ENCODE measurements around the gene KCNT2. TPM values are rescaled to one million over a fixed set of nuclear protein-coding genes. Genes with fewer than 3 reads are reported as not detected.

The KCNT2 gene
- total and polyA plus RNA-seq, 10 donors, result 0.04 to 1.2 (median 0.99) TPM

DNA sequence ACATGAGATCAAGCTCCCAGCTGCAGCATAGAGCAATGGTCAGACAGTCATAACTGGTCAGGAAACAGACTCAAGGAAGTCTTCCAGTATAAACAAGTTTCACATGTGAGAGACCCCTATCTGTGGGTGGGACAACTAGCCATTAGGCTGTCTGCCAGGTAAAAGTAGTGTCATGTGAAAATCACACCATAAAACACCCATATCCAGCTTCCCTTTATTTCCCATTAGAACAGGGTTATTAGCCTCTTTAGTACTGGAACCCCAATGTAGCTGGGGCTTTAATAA is 426.7 kb downstream of the KCNT2 start:
- no peak overlapping the region for H3K27ac ChIP-seq
- no peak for TF ChIP-seq POLR2AphosphoS5 (IDR thresholded peaks at IDR 0.05)
- no peak for TF ChIP-seq POLR2A (IDR thresholded peaks at IDR 0.05)
- TF ChIP-seq CTCF (IDR thresholded peaks at IDR 0.05 in 8 of 11, conservative IDR thresholded peaks at IDR 0.05 in 3 of 11), result no peak
- no peaks in the 10 kb centered on the region for H3K36me3 ChIP-seq
- no peak overlapping the region for H3K4me3 ChIP-seq
- no peaks in the 10 kb centered on the region for H3K9me3 ChIP-seq
- H3K27me3 ChIP-seq (replicated peaks in 1 of 7), result no peaks in the 10 kb centered on the region
- no peaks in the 10 kb centered on the region for H3K4me1 ChIP-seq
- intact Hi-C loops (cut with DNase I; ENCODE audit: low total_unique reads), result no loop called here
- DNase-seq, result no peak

DNA sequence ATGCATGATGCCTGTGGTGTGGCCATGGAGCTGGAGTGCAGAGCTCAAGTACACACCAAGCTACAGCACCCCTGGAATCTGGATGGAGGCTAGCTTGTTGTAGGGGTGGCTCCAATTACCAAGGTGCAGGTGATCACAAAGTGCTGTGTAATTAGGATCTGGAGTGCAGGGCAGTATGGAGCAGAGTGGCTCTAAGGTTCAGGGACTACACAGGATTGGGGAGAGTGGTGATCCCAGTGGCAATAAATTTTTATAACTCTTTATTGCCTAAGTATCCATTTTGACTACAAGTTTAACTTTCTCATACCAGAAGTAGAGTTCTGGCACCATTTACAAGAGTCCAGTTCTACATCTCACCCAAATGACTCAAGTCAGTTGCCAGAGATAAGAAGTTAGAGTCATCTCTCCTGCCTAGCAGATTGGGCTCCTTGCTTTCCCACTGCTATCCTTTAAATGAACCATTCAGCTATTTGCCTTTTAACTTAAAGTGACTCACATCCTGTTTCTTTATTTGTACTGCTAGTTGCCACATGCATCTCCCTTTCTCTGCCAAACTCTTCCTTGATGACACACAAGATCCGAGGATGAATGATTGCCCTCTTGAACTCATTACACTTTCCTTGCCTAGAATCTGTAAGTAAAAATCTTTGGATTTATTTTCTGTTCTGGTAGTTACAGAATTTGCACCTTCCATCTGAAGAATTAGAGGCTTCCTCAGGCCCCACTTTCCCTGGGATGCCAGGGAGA is 427.2 kb downstream of the KCNT2 start:
- no peak for DNase-seq
- no peaks in the 10 kb centered on the region for H3K4me1 ChIP-seq
- no peak overlapping the region for H3K4me3 ChIP-seq
- no peaks in the 10 kb centered on the region for H3K36me3 ChIP-seq
- TF ChIP-seq POLR2A (IDR thresholded peaks at IDR 0.05) (no peak), CTCF (IDR thresholded peaks at IDR 0.05 in 8 of 11, conservative IDR thresholded peaks at IDR 0.05 in 3 of 11) (no peak), POLR2AphosphoS5 (IDR thresholded peaks at IDR 0.05) (no peak)
- intact Hi-C loops (cut with DNase I; ENCODE audit: low total_unique reads), result no loop called here
- WGBS, 5 donors, result 29 to 37% (median 33%) methylated on average over 1 of the region's 1 CpG
- no peaks in the 10 kb centered on the region for H3K9me3 ChIP-seq
- no peaks in the 10 kb centered on the region for H3K27me3 ChIP-seq (replicated peaks in 1 of 7)
- no peak overlapping the region for H3K27ac ChIP-seq

GRCh38 chr1:196178083-196178635 is 430.1 kb downstream of the KCNT2 start:
- Histone ChIP-seq H3K36me3 (no peaks in the 10 kb centered on the region), H3K9me3 (no peaks in the 10 kb centered on the region), H3K4me1 (no peaks in the 10 kb centered on the region), H3K27me3 (replicated peaks in 1 of 7) (no peaks in the 10 kb centered on the region), H3K27ac (no peak overlapping the region), H3K4me3 (no peak overlapping the region)
- intact Hi-C loops (cut with DNase I; ENCODE audit: low total_unique reads), result no loop called here
- 76 to 90% (median 87%) methylated on average over 3 of the region's 3 CpGs for WGBS, 5 donors
- DNase-seq, result no peak
- TF ChIP-seq CTCF (IDR thresholded peaks at IDR 0.05 in 8 of 11, conservative IDR thresholded peaks at IDR 0.05 in 3 of 11), result no peak
- TF ChIP-seq POLR2A (IDR thresholded peaks at IDR 0.05), result no peak
- TF ChIP-seq POLR2AphosphoS5 (IDR thresholded peaks at IDR 0.05), result no peak

Small RNA genes within 50 kb of the gene (microRNA-seq; reads per million reads assigned to microRNA genes)
- 0 reads per million in 3 donors for gene MIR4735

Small RNA genes within 50 kb of the gene (small RNA-seq; reads per million reads assigned to genes)
- 0 reads per million in 4 donors for gene MIR4735

Other genes starting within 250 kb of the KCNT2 start
- gene CFH, start 43.6 kb upstream of the KCNT2 start, total RNA-seq, result 10 to 100 TPM; 10.8 to 42.7 (median 18.0) TPM
- 1 to 10 TPM; 7.2 to 7.5 (median 7.3) TPM for gene CFH, start 43.6 kb upstream of the KCNT2 start, polyA plus RNA-seq
- under 1 TPM in 4 of 7 donors, not detected in 3; 0.35 to 0.77 (median 0.64) TPM for gene CFHR3, start 166.4 kb upstream of the KCNT2 start, total RNA-seq
- under 1 TPM; 0.08 to 0.80 (median 0.67) TPM for gene CFHR3, start 166.4 kb upstream of the KCNT2 start, polyA plus RNA-seq
- 1 to 10 TPM in 6 of 7 donors, under 1 TPM in 1; 0.59 to 8.8 (median 4.1) TPM for gene CFHR1, start 211.3 kb upstream of the KCNT2 start, total RNA-seq
- 10 to 100 TPM in 2 of 3 donors, 1 to 10 TPM in 1; 6.3 to 24.6 (median 16.5) TPM for gene CFHR1, start 211.3 kb upstream of the KCNT2 start, polyA plus RNA-seq

All from spleen (tissue), 11 donors.